ENCODE results near the gene IL32. TPM values are rescaled to one million over a fixed set of nuclear protein-coding genes. Genes with fewer than 3 reads are reported as not detected.
"Not testable (repeated sequence)": the region's sequence is repeated elsewhere in the genome, so short reads cannot be mapped to it uniquely, and the experiment has no call there.

IL32 gene
- polyA plus RNA-seq, 1 donor from 2014 or later = not detected

DNA sequence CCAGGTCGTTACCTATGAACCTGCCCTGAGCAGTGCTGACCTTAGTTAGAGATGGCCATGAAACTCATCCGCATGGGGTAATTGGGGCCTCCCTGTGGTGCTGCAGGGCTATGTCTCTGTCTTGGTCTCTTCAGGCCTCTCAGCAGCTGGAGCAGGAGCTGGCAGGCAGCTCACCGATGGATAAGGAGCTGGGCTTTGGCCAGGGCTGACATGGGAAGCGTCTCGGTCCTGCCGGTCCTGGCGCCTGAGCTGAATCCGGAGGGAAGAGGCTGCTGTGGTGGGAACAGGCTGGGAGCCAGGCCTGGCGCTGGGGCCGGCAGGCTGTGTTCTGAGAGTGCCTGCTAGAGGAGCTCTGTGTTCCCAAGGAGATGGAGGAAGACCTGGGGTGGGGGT is 10.1 kb downstream of the IL32 start:
- Histone ChIP-seq H3K9me2 (ENCODE audit: insufficient read depth, low read length) (no peaks in the 10 kb centered on the region), H3K4me2 (ENCODE audit: low read length) (no peak overlapping the region), H3K4me3 (ENCODE audit: low read length) (no peak overlapping the region), H3K36me3 (ENCODE audit: insufficient read depth, low read length) (no peaks in the 10 kb centered on the region), H3F3A (ENCODE audit: insufficient read depth, low read length, poor library complexity, severe bottlenecking) (no peaks in the 10 kb centered on the region), H2AFZ (ENCODE audit: low read depth, low read length) (no peak overlapping the region), H4K20me1 (ENCODE audit: insufficient read depth) (no peaks in the 10 kb centered on the region), H3K27me3 (ENCODE audit: insufficient read depth, low read depth, low read length) (no peaks in the 10 kb centered on the region), H3K27ac (ENCODE audit: low read length) (no peak overlapping the region), H3K79me2 (replicated peaks; ENCODE audit: insufficient read depth, low read length) (no peaks in the 10 kb centered on the region), H3K9me3 (ENCODE audit: low read length) (no peaks in the 10 kb centered on the region), H3K9ac (ENCODE audit: low read length) (no peak overlapping the region)
- TF ChIP-seq SMC3 (conservative IDR thresholded peaks at IDR 0.05; ENCODE audit: poor library complexity) (no peak), POLR2AphosphoS5 (IDR thresholded peaks at IDR 0.05) (no peak), EP300 (conservative IDR thresholded peaks at IDR 0.05; ENCODE audit: poor library complexity, severe bottlenecking) (no peak), TAF1 (IDR thresholded peaks at IDR 0.05; ENCODE audit: low read depth) (no peak), RAD21 (conservative IDR thresholded peaks at IDR 0.05) (no peak), EZH2 (IDR thresholded peaks at IDR 0.05; ENCODE audit: borderline replicate concordance, insufficient read depth, low read length, poor library complexity, severe bottlenecking) (no peak), MXI1 (conservative IDR thresholded peaks at IDR 0.05; ENCODE audit: poor library complexity, severe bottlenecking) (no peak)
- TF ChIP-seq, protein P1, sequence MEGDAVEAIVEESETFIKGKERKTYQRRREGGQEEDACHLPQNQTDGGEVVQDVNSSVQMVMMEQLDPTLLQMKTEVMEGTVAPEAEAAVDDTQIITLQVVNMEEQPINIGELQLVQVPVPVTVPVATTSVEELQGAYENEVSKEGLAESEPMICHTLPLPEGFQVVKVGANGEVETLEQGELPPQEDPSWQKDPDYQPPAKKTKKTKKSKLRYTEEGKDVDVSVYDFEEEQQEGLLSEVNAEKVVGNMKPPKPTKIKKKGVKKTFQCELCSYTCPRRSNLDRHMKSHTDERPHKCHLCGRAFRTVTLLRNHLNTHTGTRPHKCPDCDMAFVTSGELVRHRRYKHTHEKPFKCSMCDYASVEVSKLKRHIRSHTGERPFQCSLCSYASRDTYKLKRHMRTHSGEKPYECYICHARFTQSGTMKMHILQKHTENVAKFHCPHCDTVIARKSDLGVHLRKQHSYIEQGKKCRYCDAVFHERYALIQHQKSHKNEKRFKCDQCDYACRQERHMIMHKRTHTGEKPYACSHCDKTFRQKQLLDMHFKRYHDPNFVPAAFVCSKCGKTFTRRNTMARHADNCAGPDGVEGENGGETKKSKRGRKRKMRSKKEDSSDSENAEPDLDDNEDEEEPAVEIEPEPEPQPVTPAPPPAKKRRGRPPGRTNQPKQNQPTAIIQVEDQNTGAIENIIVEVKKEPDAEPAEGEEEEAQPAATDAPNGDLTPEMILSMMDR (IDR thresholded peaks at IDR 0.05; ENCODE audit: poor library complexity, severe bottlenecking) = no peak
- TF ChIP-seq, protein P2, sequence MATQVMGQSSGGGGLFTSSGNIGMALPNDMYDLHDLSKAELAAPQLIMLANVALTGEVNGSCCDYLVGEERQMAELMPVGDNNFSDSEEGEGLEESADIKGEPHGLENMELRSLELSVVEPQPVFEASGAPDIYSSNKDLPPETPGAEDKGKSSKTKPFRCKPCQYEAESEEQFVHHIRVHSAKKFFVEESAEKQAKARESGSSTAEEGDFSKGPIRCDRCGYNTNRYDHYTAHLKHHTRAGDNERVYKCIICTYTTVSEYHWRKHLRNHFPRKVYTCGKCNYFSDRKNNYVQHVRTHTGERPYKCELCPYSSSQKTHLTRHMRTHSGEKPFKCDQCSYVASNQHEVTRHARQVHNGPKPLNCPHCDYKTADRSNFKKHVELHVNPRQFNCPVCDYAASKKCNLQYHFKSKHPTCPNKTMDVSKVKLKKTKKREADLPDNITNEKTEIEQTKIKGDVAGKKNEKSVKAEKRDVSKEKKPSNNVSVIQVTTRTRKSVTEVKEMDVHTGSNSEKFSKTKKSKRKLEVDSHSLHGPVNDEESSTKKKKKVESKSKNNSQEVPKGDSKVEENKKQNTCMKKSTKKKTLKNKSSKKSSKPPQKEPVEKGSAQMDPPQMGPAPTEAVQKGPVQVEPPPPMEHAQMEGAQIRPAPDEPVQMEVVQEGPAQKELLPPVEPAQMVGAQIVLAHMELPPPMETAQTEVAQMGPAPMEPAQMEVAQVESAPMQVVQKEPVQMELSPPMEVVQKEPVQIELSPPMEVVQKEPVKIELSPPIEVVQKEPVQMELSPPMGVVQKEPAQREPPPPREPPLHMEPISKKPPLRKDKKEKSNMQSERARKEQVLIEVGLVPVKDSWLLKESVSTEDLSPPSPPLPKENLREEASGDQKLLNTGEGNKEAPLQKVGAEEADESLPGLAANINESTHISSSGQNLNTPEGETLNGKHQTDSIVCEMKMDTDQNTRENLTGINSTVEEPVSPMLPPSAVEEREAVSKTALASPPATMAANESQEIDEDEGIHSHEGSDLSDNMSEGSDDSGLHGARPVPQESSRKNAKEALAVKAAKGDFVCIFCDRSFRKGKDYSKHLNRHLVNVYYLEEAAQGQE (IDR thresholded peaks at IDR 0.05; ENCODE audit: borderline replicate concordance) = no peak

DNA sequence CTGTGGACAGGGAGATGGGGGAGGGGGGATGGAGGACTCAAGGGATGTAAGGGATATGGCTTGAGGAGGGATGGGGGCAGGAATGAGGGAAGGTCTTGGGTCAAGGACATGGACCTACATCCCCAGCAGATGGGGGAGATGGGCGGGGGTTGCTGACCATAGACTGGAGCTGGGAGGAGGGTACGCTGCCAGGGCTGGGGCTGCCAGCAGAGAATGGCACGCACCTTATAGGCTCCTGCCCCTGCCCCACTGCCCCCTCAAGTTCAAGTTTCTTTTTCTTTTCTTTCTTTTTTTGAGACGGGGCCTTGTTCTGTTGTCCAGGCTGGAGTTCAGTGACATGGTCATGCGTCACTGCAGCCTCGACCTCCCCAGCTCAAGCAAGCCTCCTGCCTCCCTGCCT is 10.5 kb downstream of the IL32 start:
- H3K79me2 ChIP-seq (replicated peaks; ENCODE audit: insufficient read depth, low read length); H3K9ac ChIP-seq (ENCODE audit: low read length); H3K27ac ChIP-seq (ENCODE audit: low read length); H3K4me2 ChIP-seq (ENCODE audit: low read length); H3K9me3 ChIP-seq (ENCODE audit: low read length); H4K20me1 ChIP-seq (ENCODE audit: insufficient read depth); H2AFZ ChIP-seq (ENCODE audit: low read depth, low read length); H3K36me3 ChIP-seq (ENCODE audit: insufficient read depth, low read length); H3K9me2 ChIP-seq (ENCODE audit: insufficient read depth, low read length); H3K27me3 ChIP-seq (ENCODE audit: insufficient read depth, low read depth, low read length); H3F3A ChIP-seq (ENCODE audit: insufficient read depth, low read length, poor library complexity, severe bottlenecking); H3K4me3 ChIP-seq (ENCODE audit: low read length): not testable (repeated sequence)

DNA sequence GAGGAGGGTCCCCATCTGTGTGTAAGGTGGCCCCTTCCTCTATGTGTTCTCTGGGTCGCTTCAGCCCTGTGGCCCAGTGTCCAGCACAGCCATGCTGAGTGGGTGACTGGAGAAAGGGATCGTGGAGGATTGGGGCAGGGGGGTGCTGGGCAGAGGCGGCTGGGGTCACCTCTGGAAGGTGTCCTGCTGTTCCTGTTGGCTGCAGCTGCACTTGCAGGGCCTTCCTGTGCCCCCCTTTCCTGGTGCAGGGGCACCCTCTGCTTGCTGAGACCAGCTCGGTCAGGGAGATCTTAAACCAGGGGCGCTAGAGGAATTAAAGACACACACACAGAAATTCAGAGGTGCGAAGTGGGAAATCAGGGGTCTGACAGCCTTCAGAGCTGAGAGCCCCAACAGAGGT is 11.1 kb downstream of the IL32 start:
- no peaks in the 10 kb centered on the region for H3K27me3 ChIP-seq (ENCODE audit: insufficient read depth, low read depth, low read length)
- H3K9me3 ChIP-seq (ENCODE audit: low read length) = no peaks in the 10 kb centered on the region
- no peaks in the 10 kb centered on the region for H3K36me3 ChIP-seq (ENCODE audit: insufficient read depth, low read length)
- H3K9ac ChIP-seq (ENCODE audit: low read length) = no peak overlapping the region
- no peaks in the 10 kb centered on the region for H3F3A ChIP-seq (ENCODE audit: insufficient read depth, low read length, poor library complexity, severe bottlenecking)
- no peak overlapping the region for H3K27ac ChIP-seq (ENCODE audit: low read length)
- H3K9me2 ChIP-seq (ENCODE audit: insufficient read depth, low read length) = no peaks in the 10 kb centered on the region
- H3K79me2 ChIP-seq (replicated peaks; ENCODE audit: insufficient read depth, low read length) = no peaks in the 10 kb centered on the region
- no peak overlapping the region for H3K4me3 ChIP-seq (ENCODE audit: low read length)
- TF ChIP-seq MXI1 (conservative IDR thresholded peaks at IDR 0.05; ENCODE audit: poor library complexity, severe bottlenecking) = no peak
- TF ChIP-seq EZH2 (IDR thresholded peaks at IDR 0.05; ENCODE audit: borderline replicate concordance, insufficient read depth, low read length, poor library complexity, severe bottlenecking) = no peak
- TF ChIP-seq, protein P1 (IDR thresholded peaks at IDR 0.05; ENCODE audit: poor library complexity, severe bottlenecking) = no peak
- TF ChIP-seq, protein P2 (IDR thresholded peaks at IDR 0.05; ENCODE audit: borderline replicate concordance) = no peak
- H2AFZ ChIP-seq (ENCODE audit: low read depth, low read length) = no peak overlapping the region
- H3K4me2 ChIP-seq (ENCODE audit: low read length) = no peak overlapping the region
- H4K20me1 ChIP-seq (ENCODE audit: insufficient read depth) = no peaks in the 10 kb centered on the region
